RPMI8226 (cell line): ENCODE data around the gene OR10G7.
"Not testable (repeated sequence)": the region's sequence is repeated elsewhere in the genome, so short reads cannot be mapped to it uniquely, and the experiment has no call there.

Experiments
- DNase-seq: peaks from one replicate; pipeline ENCODE4 v3.0.0-alpha.2; 2015

Gene OR10G7

DNA sequence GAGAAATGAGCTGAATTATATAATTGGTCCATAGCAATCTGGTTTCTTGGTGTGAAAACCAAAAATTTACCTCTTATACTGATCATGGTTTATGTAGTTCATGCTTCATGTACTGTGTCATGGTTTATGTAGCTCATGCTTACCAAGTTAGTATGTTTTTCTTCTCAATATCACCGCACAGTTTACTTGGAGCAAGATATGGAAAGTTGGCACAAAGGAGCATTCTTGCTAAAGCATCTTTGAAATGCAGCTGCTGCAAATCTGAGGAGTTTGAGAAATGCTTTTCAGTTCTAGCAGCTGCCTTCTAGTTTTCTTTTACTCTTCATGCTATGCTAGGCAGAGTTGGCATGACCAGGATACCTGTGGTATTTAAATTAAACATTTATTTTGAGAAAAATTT lies 4.5 kb downstream of the OR10G7 start:
- no peak for DNase-seq

DNA sequence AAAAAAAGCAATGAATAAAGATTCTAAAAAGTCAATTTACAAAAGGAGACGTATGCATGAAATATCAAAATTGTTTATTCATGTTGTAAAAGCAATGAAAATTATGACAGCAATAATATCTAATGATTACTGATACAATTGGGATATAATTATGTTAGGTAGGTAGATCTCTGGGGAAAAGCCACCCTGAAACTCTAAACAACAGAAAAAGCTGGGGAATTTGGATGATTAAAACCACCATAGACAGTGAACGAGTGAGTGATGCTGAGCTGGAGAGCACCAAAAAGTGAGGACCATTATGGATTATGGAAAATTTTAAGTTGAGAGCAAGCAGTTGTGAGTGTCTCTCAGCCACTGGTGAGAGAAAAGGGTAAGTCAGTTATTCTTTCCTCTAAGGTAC lies 14.6 kb downstream of the OR10G7 start, which contains the start of gene OR10G8:
TSS of gene OR10G8 (plus strand) at position 301 of the 400 bp plus-strand sequence. CDS start 2,825 bp downstream, outside the sequence.
- DNase-seq: no peak

GRCh38 chr11:124015837-124016236 lies 25.3 kb downstream of the OR10G7 start:
- DNase-seq: not testable (repeated sequence)

DNA sequence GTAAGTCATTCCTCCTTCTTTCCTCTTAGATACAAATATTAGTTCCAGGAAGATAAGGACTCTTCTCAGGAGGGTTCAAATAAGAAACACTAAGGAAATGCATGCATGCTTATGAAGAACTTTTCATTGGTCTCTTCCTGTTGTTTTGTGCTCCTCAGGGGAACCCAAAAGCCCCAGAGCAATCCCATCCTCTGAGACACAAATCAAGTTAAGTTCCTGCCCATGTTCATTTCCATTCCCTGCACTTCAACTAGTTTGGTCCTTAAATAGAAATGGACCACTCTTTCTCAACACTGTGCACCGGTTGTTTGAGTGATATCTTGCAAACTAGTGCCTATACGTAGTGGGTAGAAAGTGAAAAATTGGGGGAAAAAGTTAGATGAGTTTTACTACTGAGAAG lies 28.4 kb downstream of the OR10G7 start, which contains the start of gene OR10G4:
TSS of gene OR10G4 (plus strand) at position 301 of the 400 bp plus-strand sequence. CDS start 2,578 bp downstream, outside the sequence.
- DNase-seq: no peak

DNA sequence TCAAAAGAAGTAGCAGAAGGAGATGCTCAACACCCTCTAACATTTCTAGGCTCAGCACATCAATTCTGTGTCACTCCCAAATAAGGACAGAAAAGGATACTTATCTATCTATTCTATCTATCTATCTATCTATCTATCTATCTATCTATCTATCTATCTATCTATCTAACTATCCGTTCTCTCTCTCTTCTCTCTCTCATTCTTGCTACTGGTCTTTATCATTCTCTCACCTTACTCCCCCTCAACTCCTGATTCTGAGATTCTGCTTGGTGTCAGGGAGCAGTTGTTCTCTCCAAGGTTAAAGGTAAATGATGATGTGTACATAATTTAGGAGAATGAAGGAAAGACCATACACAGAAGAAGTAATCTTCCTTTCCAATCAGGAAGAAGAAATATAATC lies 46.0 kb downstream of the OR10G7 start, which contains the start of gene OR10G6:
TSS of gene OR10G6 (minus strand) at position 43 of the 400 bp plus-strand sequence. CDS start at position 43, 0 bp downstream.
- no peak for DNase-seq
